DOHH2 (cell line): ENCODE data around the gene FANCC.
"Not testable (repeated sequence)": the region's sequence is repeated elsewhere in the genome, so short reads cannot be mapped to it uniquely, and the experiment has no call there.

Experiments
- H3F3A ChIP-seq: fragments of 200-600 bp; sonication (generic), shearing (Covaris generic); 2 replicates; pipeline ENCODE4 v1.6.0; 2016; ENCODE audit warnings: antibody characterized with exemption, mild to moderate bottlenecking; ENCODE audit not compliant: control insufficient read depth, insufficient read depth
- H3K27ac ChIP-seq: fragments of 200-600 bp; sonication (generic); 2 replicates; pipeline ENCODE4 v1.5.1; 2014; ENCODE audit warnings: low read depth, mild to moderate bottlenecking, low read length, moderate library complexity
- H3K27me3 ChIP-seq: fragments of 200-600 bp; sonication (generic); 2 replicates; pipeline ENCODE4 v1.6.1; 2014; ENCODE audit warnings: mild to moderate bottlenecking, low read length, mixed read lengths; ENCODE audit not compliant: control insufficient read depth
- H3K36me3 ChIP-seq: fragments of 200-600 bp; sonication (generic); 2 replicates; pipeline ENCODE4 v1.6.1; 2014; ENCODE audit warnings: mild to moderate bottlenecking, low read length, moderate library complexity, mixed read lengths; ENCODE audit not compliant: control insufficient read depth
- H3K4me1 ChIP-seq: fragments of 200-600 bp; sonication (generic); 2 replicates; pipeline ENCODE4 v1.6.1; 2014; ENCODE audit warnings: mild to moderate bottlenecking, low read length, mixed read lengths; ENCODE audit not compliant: control insufficient read depth
- H3K4me2 ChIP-seq: fragments of 200-600 bp; sonication (generic); 2 replicates; pipeline ENCODE4 v1.6.0; 2014; ENCODE audit warnings: mild to moderate bottlenecking, low read length, moderate library complexity
- H3K4me3 ChIP-seq: fragments of 200-600 bp; sonication (generic); 2 replicates; pipeline ENCODE4 v1.5.1; 2014; ENCODE audit warnings: mild to moderate bottlenecking, low read length, mixed read lengths
- H3K79me2 ChIP-seq: fragments of 200-600 bp; sonication (generic); 2 replicates; pipeline ENCODE4 v1.6.1; 2014; ENCODE audit warnings: mild to moderate bottlenecking, low read length, mixed read lengths; ENCODE audit not compliant: control insufficient read depth
- H3K9me2 ChIP-seq: fragments of 200-600 bp; sonication (generic); replicated peaks from 2 replicates; pipeline ENCODE4 v1.6.1; 2014; ENCODE audit warnings: mild to moderate bottlenecking, low read length, mixed read lengths; ENCODE audit not compliant: control insufficient read depth
- H3K9me3 ChIP-seq: fragments of 200-600 bp; sonication (generic); 2 replicates; pipeline ENCODE4 v1.6.1; 2014; ENCODE audit warnings: antibody characterized with exemption, low read length, mixed read lengths; ENCODE audit not compliant: control insufficient read depth, insufficient read depth
- H4K20me1 ChIP-seq: fragments of 200-600 bp; sonication (generic); 2 replicates; pipeline ENCODE4 v1.6.0; 2014; ENCODE audit warnings: low read depth, mild to moderate bottlenecking, antibody characterized with exemption, low read length, moderate library complexity; ENCODE audit not compliant: control insufficient read depth, insufficient read depth
- EZH2phosphoT487 ChIP-seq: fragments of 200-600 bp; sonication (generic); IDR thresholded peaks from 2 replicates; pipeline ENCODE4 v1.6.1; 2017; ENCODE audit warnings: borderline replicate concordance, mild to moderate bottlenecking, antibody characterized with exemption, low read length, moderate library complexity, mixed read lengths
- TF ChIP-seq, protein P1 (sequence below): fragments of 200-600 bp; sonication (generic); IDR thresholded peaks from one replicate; pipeline ENCODE4 v1.5.1; 2014; ENCODE audit warnings: antibody characterized with exemption, mild to moderate bottlenecking, low read depth, low read length; ENCODE audit not compliant: poor library complexity, severe bottlenecking

FANCC gene

DNA sequence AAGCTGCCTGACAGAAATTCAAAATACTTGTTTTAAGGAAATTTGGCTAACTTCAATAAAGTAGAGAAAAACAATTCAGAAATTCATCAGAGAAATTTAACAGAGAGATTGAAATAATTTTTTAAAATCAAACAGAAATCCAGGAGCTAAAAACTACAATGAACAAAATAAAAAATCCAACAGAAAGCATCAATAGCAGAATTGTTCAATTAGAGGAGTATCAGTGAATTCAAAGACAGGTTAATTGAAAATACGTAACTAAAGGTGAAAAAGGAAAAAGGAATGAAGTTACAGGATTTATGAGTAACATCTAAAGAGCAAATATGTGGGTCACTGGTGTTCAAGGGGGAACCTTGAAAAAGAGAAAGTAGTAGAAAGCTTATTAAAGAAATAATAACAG, 36.8 kb downstream of the FANCC start:
- Histone ChIP-seq H3F3A (no peaks in the 10 kb centered on the region), H3K4me2 (no peak overlapping the region), H3K36me3 (no peaks in the 10 kb centered on the region), H3K27ac (no peak overlapping the region), H3K4me1 (peaks cover 3% of the 10 kb centered on the region; the same call in 1 of the 2 replicates), H3K27me3 (no peaks in the 10 kb centered on the region), H3K4me3 (no peak overlapping the region), H4K20me1 (no peaks in the 10 kb centered on the region), H3K9me3 (peaks cover 3% of the 10 kb centered on the region; the same call in 1 of the 2 replicates), H3K79me2 (peaks cover 57% of the 10 kb centered on the region), H3K9me2 (no peaks in the 10 kb centered on the region)
- TF ChIP-seq, protein P1, sequence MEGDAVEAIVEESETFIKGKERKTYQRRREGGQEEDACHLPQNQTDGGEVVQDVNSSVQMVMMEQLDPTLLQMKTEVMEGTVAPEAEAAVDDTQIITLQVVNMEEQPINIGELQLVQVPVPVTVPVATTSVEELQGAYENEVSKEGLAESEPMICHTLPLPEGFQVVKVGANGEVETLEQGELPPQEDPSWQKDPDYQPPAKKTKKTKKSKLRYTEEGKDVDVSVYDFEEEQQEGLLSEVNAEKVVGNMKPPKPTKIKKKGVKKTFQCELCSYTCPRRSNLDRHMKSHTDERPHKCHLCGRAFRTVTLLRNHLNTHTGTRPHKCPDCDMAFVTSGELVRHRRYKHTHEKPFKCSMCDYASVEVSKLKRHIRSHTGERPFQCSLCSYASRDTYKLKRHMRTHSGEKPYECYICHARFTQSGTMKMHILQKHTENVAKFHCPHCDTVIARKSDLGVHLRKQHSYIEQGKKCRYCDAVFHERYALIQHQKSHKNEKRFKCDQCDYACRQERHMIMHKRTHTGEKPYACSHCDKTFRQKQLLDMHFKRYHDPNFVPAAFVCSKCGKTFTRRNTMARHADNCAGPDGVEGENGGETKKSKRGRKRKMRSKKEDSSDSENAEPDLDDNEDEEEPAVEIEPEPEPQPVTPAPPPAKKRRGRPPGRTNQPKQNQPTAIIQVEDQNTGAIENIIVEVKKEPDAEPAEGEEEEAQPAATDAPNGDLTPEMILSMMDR = no peak
- no peak for TF ChIP-seq EZH2phosphoT487

DNA sequence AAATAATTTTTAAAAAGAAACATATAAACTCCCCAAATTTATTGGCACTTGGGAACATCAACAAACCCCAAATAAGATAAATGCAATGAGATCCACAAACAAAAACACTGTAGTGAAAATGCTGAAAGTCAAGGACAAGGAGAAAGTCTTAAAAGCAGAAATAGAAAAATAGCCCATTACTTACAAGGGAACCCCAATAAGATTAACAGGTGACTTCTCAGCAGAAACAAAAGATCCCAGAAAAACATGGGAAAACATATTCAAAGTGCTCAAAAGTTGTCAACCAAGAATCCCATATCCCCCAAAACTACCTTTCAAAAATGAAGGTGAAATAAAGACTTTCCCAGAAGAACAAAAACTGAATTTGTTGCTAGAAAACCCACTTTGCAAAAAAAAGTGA, 40.0 kb downstream of the FANCC start:
- Histone ChIP-seq H3K4me1 (peaks cover 7% of the 10 kb centered on the region), H3K9me3 (peaks cover 3% of the 10 kb centered on the region; the same call in 1 of the 2 replicates), H3K79me2 (peaks cover 65% of the 10 kb centered on the region), H4K20me1 (no peaks in the 10 kb centered on the region), H3K36me3 (no peaks in the 10 kb centered on the region), H3K27ac (no peak overlapping the region), H3F3A (no peaks in the 10 kb centered on the region), H3K4me3 (no peak overlapping the region), H3K27me3 (no peaks in the 10 kb centered on the region), H3K9me2 (no peaks in the 10 kb centered on the region), H3K4me2 (no peak overlapping the region)
- TF ChIP-seq, protein P1 = no peak

DNA sequence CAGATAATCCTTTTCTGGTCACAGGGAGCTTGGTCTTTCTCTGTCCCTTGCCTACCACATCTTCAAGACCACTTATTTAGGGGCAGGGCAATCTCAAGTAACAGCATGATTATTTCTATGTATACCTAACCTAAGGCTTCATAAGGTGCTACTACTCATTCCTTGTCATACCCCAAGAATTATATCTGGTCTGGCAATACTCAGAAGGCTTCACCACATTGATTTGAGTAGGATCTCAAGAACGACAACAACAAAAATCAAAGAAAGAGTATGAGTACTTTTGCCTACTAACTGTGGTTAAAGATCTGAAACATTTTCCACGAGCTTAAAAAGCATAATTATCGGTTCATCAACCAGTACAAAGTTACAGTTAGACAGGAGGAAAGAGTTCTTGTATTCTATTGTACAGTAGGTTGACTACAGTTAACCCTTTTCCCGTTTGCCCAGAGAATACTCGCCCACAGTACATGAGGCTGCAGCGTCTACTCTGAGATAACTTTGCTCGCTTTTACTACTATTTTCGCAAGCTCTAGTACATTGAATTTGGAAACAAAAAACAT, 41.0 kb downstream of the FANCC start:
- TF ChIP-seq, protein P1 = no peak
- Histone ChIP-seq H3K27me3 (no peaks in the 10 kb centered on the region), H3K9me3 (peaks cover 3% of the 10 kb centered on the region; the same call in 1 of the 2 replicates), H3K9me2 (no peaks in the 10 kb centered on the region), H3K27ac (no peak overlapping the region), H3F3A (no peaks in the 10 kb centered on the region), H3K79me2 (peaks cover 63% of the 10 kb centered on the region), H3K4me3 (no peak overlapping the region), H3K4me1 (peaks cover 7% of the 10 kb centered on the region), H3K36me3 (no peaks in the 10 kb centered on the region), H4K20me1 (no peaks in the 10 kb centered on the region), H3K4me2 (no peak overlapping the region)

DNA sequence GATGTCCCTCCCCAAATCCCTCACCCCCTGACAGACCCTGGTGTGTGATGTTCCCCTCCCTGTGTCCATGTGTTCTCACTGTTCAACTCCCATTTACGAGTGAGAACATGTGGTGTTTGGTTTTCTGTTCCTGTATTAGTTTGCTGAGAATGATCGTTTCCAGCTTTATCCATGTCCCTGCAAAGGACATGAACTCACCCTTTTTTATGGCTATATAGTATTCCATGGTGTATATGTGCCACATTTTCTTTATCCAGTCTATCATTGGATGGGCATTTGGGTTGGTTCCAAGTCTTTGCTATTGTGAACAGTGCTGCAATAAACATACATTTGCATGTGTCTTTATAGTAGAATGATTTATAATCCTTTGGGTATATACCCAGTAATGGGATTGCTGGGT, 43.3 kb downstream of the FANCC start:
- H3K4me3 ChIP-seq, H4K20me1 ChIP-seq, H3K27ac ChIP-seq, H3K9me3 ChIP-seq, H3K4me1 ChIP-seq, H3K4me2 ChIP-seq, H3F3A ChIP-seq, H3K9me2 ChIP-seq, H3K36me3 ChIP-seq, H3K27me3 ChIP-seq: not testable (repeated sequence)
- H3K79me2 ChIP-seq = peaks cover 56% of the 10 kb centered on the region
